ENCODE data around the gene PDZRN3.

Gene PDZRN3

GRCh38 chr3:73351423-73352071 is 273.2 kb downstream of the PDZRN3 start:
- TF ChIP-seq CTCF (IDR thresholded peaks at IDR 0.05) = no peak

- no peak for TF ChIP-seq CTCF (IDR thresholded peaks at IDR 0.05)
These were observed 273.7 kb downstream of the PDZRN3 start for GRCh38 chr3:73350996-73351395.

GRCh38 chr3:73349657-73350056 is 275.1 kb downstream of the PDZRN3 start:
- TF ChIP-seq CTCF (IDR thresholded peaks at IDR 0.05) = no peak

GRCh38 chr3:73342077-73342476 is 282.7 kb downstream of the PDZRN3 start:
- TF ChIP-seq CTCF (IDR thresholded peaks at IDR 0.05) = no peak

GRCh38 chr3:73341272-73341935 is 283.3 kb downstream of the PDZRN3 start:
- no peak for TF ChIP-seq CTCF (IDR thresholded peaks at IDR 0.05)

- TF ChIP-seq CTCF (IDR thresholded peaks at IDR 0.05) = no peak
These were observed 292.2 kb downstream of the PDZRN3 start for GRCh38 chr3:73332558-73332957.
